ENCODE measurements around the gene ALKBH6. TPM values are rescaled to one million over a fixed set of nuclear protein-coding genes. Genes with fewer than 3 reads are reported as not detected.
"Not testable (repeated sequence)": the region's sequence is repeated elsewhere in the genome, so short reads cannot be mapped to it uniquely, and the experiment has no call there.

ALKBH6 gene
- total RNA-seq, 2 donors from 2014 or later = 50.4 to 74.0 TPM

- ATAC-seq = peak; percentile 73 to 84
- Mint-ChIP-seq H3K27ac (no peak overlapping the region), H3K36me3 (no peaks in the 10 kb centered on the region), H3K9me3 (no peaks in the 10 kb centered on the region)
- DNase-seq (ENCODE audit: low spot score in 2 of 2) = peak in 1 of 2 donors; percentile 24
Measured at GRCh38 chr19:35986664-35987570, 27.1 kb downstream of the ALKBH6 start.

- DNase-seq (ENCODE audit: low spot score in 2 of 2) = no peak
- H3K27ac Mint-ChIP-seq = no peak overlapping the region
- no peak for ATAC-seq
- H3K9me3 Mint-ChIP-seq = no peaks in the 10 kb centered on the region
- no peaks in the 10 kb centered on the region for H3K36me3 Mint-ChIP-seq
Measured at GRCh38 chr19:35986111-35986510, 27.9 kb downstream of the ALKBH6 start.

GRCh38 chr19:35983177-35983576, 30.8 kb downstream of the ALKBH6 start:
- Mint-ChIP-seq H3K36me3 (no peaks in the 10 kb centered on the region), H3K9me3 (no peaks in the 10 kb centered on the region), H3K27ac (no peak overlapping the region)
- DNase-seq (ENCODE audit: low spot score in 2 of 2) (no peak), ATAC-seq (no peak)

GRCh38 chr19:35980997-35981396, 33.0 kb downstream of the ALKBH6 start:
- not testable (repeated sequence) for H3K9me3 Mint-ChIP-seq; DNase-seq (ENCODE audit: low spot score in 2 of 2); H3K36me3 Mint-ChIP-seq; H3K27ac Mint-ChIP-seq; ATAC-seq

- H3K36me3 Mint-ChIP-seq = no peaks in the 10 kb centered on the region
- DNase-seq (ENCODE audit: low spot score in 2 of 2) (no peak), ATAC-seq (no peak)
- H3K9me3 Mint-ChIP-seq = no peaks in the 10 kb centered on the region
- no peak overlapping the region for H3K27ac Mint-ChIP-seq
Measured at GRCh38 chr19:35978832-35979365, 35.1 kb downstream of the ALKBH6 start.

GRCh38 chr19:35978271-35978670, 35.7 kb downstream of the ALKBH6 start:
- Mint-ChIP-seq H3K27ac (peak overlapping the region in 1 of 2 donors; percentile 31), H3K36me3 (no peaks in the 10 kb centered on the region), H3K9me3 (no peaks in the 10 kb centered on the region)
- DNase-seq (ENCODE audit: low spot score in 2 of 2) (no peak), ATAC-seq (no peak)

GRCh38 chr19:35977446-35978222, 36.4 kb downstream of the ALKBH6 start:
- Mint-ChIP-seq H3K27ac (peak overlapping the region in 1 of 2 donors; percentile 31), H3K9me3 (no peaks in the 10 kb centered on the region), H3K36me3 (no peaks in the 10 kb centered on the region)
- DNase-seq (ENCODE audit: low spot score in 2 of 2) (peak in 1 of 2 donors; percentile 22), ATAC-seq (peak in 1 of 2 donors; percentile 78)

GRCh38 chr19:35975608-35976214, 38.3 kb downstream of the ALKBH6 start:
- H3K27ac Mint-ChIP-seq = no peak overlapping the region
- no peak for DNase-seq (ENCODE audit: low spot score in 2 of 2)
- ATAC-seq = no peak
- no peaks in the 10 kb centered on the region for H3K36me3 Mint-ChIP-seq
- H3K9me3 Mint-ChIP-seq = no peaks in the 10 kb centered on the region

- DNase-seq (ENCODE audit: low spot score in 2 of 2) (no peak), ATAC-seq (no peak)
- H3K36me3 Mint-ChIP-seq = no peaks in the 10 kb centered on the region
- H3K9me3 Mint-ChIP-seq = no peaks in the 10 kb centered on the region
- no peak overlapping the region for H3K27ac Mint-ChIP-seq
Measured at GRCh38 chr19:35973487-35973886, 40.5 kb downstream of the ALKBH6 start.

GRCh38 chr19:35966771-35967170, 47.2 kb downstream of the ALKBH6 start:
- no peak for ATAC-seq
- no peak overlapping the region for H3K27ac Mint-ChIP-seq
- no peaks in the 10 kb centered on the region for H3K9me3 Mint-ChIP-seq

GRCh38 chr19:35963514-35963913, 50.5 kb downstream of the ALKBH6 start:
- no peaks in the 10 kb centered on the region for H3K9me3 Mint-ChIP-seq
- H3K36me3 Mint-ChIP-seq = no peaks in the 10 kb centered on the region
- ATAC-seq = no peak
- DNase-seq (ENCODE audit: low spot score in 2 of 2) = peak in 1 of 2 donors; percentile 55
- no peak overlapping the region for H3K27ac Mint-ChIP-seq

More at GRCh38 chr19:35966771-35967170, 47.2 kb downstream of the ALKBH6 start:
- no peak for DNase-seq (ENCODE audit: low spot score in 2 of 2)
- H3K36me3 Mint-ChIP-seq = no peaks in the 10 kb centered on the region

- no peak for ATAC-seq
- Mint-ChIP-seq H3K9me3 (no peaks in the 10 kb centered on the region), H3K27ac (no peak overlapping the region), H3K36me3 (no peaks in the 10 kb centered on the region)
- DNase-seq (ENCODE audit: low spot score in 2 of 2) = no peak
Measured at GRCh38 chr19:35960432-35960972, 53.5 kb downstream of the ALKBH6 start.

GRCh38 chr19:35959968-35960320, 54.1 kb downstream of the ALKBH6 start:
- H3K9me3 Mint-ChIP-seq = no peaks in the 10 kb centered on the region
- no peaks in the 10 kb centered on the region for H3K36me3 Mint-ChIP-seq
- H3K27ac Mint-ChIP-seq = no peak overlapping the region
- no peak for ATAC-seq
- no peak for DNase-seq (ENCODE audit: low spot score in 2 of 2)
